ENCODE data around the gene SASH1. TPM values are rescaled to one million over a fixed set of nuclear protein-coding genes. Genes with fewer than 3 reads are reported as not detected.

SASH1 gene
- total RNA-seq, 1 experiment from 2014 or later = 33.2 TPM

DNA sequence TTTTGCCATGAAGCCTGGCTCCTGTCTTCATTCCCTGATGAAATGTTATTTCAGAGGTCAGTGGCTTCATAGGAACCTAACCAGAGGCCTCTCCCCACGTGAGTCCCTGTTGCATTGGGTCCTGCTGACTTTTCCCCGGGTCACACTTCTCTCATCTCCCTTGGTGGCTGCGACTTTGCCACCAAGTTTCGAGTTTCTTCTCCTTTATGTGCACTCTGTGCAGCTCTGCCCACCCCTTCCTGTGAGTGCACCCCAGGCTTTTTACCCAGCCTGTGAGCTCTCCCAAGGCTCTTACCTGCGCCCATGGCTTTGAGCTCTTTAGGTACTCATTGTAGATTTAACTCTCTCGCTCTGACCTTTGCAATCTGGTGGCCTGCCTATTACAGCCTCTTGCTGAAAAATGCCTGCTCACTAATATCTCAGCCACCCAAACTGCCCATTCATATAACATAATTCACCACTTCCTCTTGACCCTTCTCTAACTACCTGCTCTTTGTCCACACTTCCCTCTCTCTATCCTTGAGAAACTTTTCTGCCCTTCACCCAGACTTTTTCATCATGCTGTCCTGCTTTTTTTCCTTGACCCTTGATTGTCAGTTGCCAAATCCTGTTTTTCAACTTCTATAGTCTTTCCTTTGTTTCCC, 105.9 kb downstream of the SASH1 start:
- Histone ChIP-seq H3K9me3 (ENCODE audit: control insufficient read depth, low read depth, low read length) (no peaks in the 10 kb centered on the region), H4K91ac (ENCODE audit: insufficient read length, low read depth, low read length) (no peak overlapping the region), H3K9ac (ENCODE audit: extremely low read depth, insufficient read length, low read length) (no peak overlapping the region), H3K27me3 (ENCODE audit: insufficient read depth, low read length) (no peaks in the 10 kb centered on the region), H3K56ac (ENCODE audit: insufficient read length, low read depth, low read length) (no peak overlapping the region), H3K4me1 (ENCODE audit: insufficient read depth, low read length) (peaks cover 12% of the 10 kb centered on the region), H3K4me2 (ENCODE audit: insufficient read depth, insufficient read length, low read length) (no peak overlapping the region), H3K23ac (ENCODE audit: insufficient read length, low read depth, low read length) (no peak overlapping the region), H2AFZ (ENCODE audit: low read length) (no peak overlapping the region), H4K20me1 (ENCODE audit: control insufficient read depth, insufficient read depth, insufficient read length) (no peaks in the 10 kb centered on the region), H2BK20ac (ENCODE audit: low read depth, low read length, poor library complexity, severe bottlenecking) (no peak overlapping the region), H3T11ph (ENCODE audit: low read length) (no peak overlapping the region), H2BK120ac (ENCODE audit: low read depth, low read length, poor library complexity, severe bottlenecking) (no peak overlapping the region), H2AK5ac (ENCODE audit: insufficient read length, low read length) (no peak overlapping the region), H3K4ac (ENCODE audit: low read depth, low read length) (no peak overlapping the region), H4K8ac (replicated peaks; ENCODE audit: insufficient read length, low read depth, low read length) (no peak overlapping the region), H4K5ac (ENCODE audit: insufficient read length, low read depth, low read length) (no peak overlapping the region), H2BK12ac (ENCODE audit: insufficient read length, low read depth, low read length) (no peak overlapping the region), H3K79me1 (ENCODE audit: insufficient read depth, low read depth, low read length, poor library complexity, severe bottlenecking) (no peaks in the 10 kb centered on the region), H2BK5ac (ENCODE audit: insufficient read length, low read length) (no peak overlapping the region), H3K79me2 (ENCODE audit: insufficient read depth, low read length) (no peaks in the 10 kb centered on the region), H3K18ac (ENCODE audit: insufficient read length, low read depth, low read length) (no peak overlapping the region), H2BK15ac (ENCODE audit: low read depth, low read length) (no peak overlapping the region), H3K14ac (ENCODE audit: insufficient read depth, low read length) (no peak overlapping the region), H3K23me2 (ENCODE audit: insufficient read length, low read depth, low read length, poor library complexity, severe bottlenecking) (no peaks in the 10 kb centered on the region), H3K27ac (ENCODE audit: insufficient read length, low read depth, low read length) (no peak overlapping the region)
- no CpG with 5 or more reads among the region's 6 CpGs for WGBS (ENCODE audit: extremely low coverage, insufficient read length, low lambda C conversion rate)
- Mint-ChIP-seq H3K27me3 (ENCODE audit: low read depth) (no peaks in the 10 kb centered on the region), H3K36me3 (ENCODE audit: insufficient read depth in 1 of 3, low read depth in 3 of 3) (peaks cover 5 to 10% (median 5%) of the 10 kb centered on the region in 3 experiments; a peak in 5 of 7 replicates), H3K4me3 (no peak overlapping the region), H3K4me1 (peaks cover 48% of the 10 kb centered on the region in 2 experiments), H3K27ac (peak overlapping the region in 2 of 3 experiments; percentile 1 to 12; a peak in 4 of 7 replicates), H3K9me3 (no peaks in the 10 kb centered on the region)
- TF ChIP-seq, protein P1, sequence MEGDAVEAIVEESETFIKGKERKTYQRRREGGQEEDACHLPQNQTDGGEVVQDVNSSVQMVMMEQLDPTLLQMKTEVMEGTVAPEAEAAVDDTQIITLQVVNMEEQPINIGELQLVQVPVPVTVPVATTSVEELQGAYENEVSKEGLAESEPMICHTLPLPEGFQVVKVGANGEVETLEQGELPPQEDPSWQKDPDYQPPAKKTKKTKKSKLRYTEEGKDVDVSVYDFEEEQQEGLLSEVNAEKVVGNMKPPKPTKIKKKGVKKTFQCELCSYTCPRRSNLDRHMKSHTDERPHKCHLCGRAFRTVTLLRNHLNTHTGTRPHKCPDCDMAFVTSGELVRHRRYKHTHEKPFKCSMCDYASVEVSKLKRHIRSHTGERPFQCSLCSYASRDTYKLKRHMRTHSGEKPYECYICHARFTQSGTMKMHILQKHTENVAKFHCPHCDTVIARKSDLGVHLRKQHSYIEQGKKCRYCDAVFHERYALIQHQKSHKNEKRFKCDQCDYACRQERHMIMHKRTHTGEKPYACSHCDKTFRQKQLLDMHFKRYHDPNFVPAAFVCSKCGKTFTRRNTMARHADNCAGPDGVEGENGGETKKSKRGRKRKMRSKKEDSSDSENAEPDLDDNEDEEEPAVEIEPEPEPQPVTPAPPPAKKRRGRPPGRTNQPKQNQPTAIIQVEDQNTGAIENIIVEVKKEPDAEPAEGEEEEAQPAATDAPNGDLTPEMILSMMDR (conservative IDR thresholded peaks at IDR 0.05) = no peak
- DNase-seq = no peak
